Panc1 (cell line): ENCODE measurements around the gene PAX7.

Experiments used
- CTCF ChIP-seq: fragments of 450-650 bp; IDR thresholded peaks from 2 replicates; pipeline ENCODE4 v1.5.1; 2017; ENCODE audit warnings: mild to moderate bottlenecking
- POLR2AphosphoS5 ChIP-seq: IDR thresholded peaks from 2 replicates; pipeline ENCODE4 v1.6.1; 2012; ENCODE audit warnings: mild to moderate bottlenecking, low read depth, low read length, moderate library complexity
- REST ChIP-seq, 2 experiments: IDR thresholded peaks; 2 replicates each; pipeline ENCODE4 v1.6.1; 2011 to 2012; ENCODE audit warnings: low read depth in 2 of 2, control low read depth in 1 of 2, low read length in 1 of 2, mild to moderate bottlenecking in 1 of 2, moderate library complexity in 1 of 2; ENCODE audit not compliant: insufficient read depth in 1 of 2
- SIN3A ChIP-seq: IDR thresholded peaks from 2 replicates; pipeline ENCODE4 v1.6.1; 2012; ENCODE audit warnings: low read depth, mild to moderate bottlenecking, low read length, moderate library complexity, borderline replicate concordance; ENCODE audit not compliant: insufficient read depth

- TF ChIP-seq CTCF, result no peak
- no peak for TF ChIP-seq REST (IDR thresholded peaks at IDR 0.05; ENCODE audit: insufficient read depth in 1 of 2, low read depth in 2 of 2, low read length in 1 of 2)
- no peak for TF ChIP-seq POLR2AphosphoS5
- TF ChIP-seq SIN3A, result no peak
Measured at GRCh38 chr1:18676332-18676781, 45.7 kb downstream of the PAX7 start.
